Peyer's patch (tissue), 4 donors: Measurements from ENCODE around the gene ZNF845.
"Not testable (repeated sequence)": the region's sequence is repeated elsewhere in the genome, so short reads cannot be mapped to it uniquely, and the experiment has no call there.

Source experiments
- CTCF ChIP-seq, 6 experiments: fragments of 450-650 bp in 4 of 6; fragments of 200-600 bp in 2 of 6; sonication (generic) in 1 of 6; IDR thresholded peaks; one replicate each; pipeline ENCODE4 v1.5.1; 2017 to 2019; ENCODE audit warnings: antibody characterized with exemption in 6 of 6, mild to moderate bottlenecking in 3 of 6, moderate library complexity in 1 of 6
- POLR2A ChIP-seq, 2 donors: fragments of 450-650 bp; IDR thresholded peaks; one replicate each; pipeline ENCODE4 v1.5.1; 2017; ENCODE audit warnings: antibody characterized with exemption in 2 of 2, mild to moderate bottlenecking in 2 of 2, moderate library complexity in 2 of 2

GRCh38 chr19:53395840-53396524 is 62.4 kb downstream of the ZNF845 start:
- not testable (repeated sequence) for TF ChIP-seq CTCF, POLR2A (IDR thresholded peaks at IDR 0.05)
